CD14-positive monocyte (primary cell): Measurements from ENCODE around the gene NARF. TPM values are rescaled to one million over a fixed set of nuclear protein-coding genes. Genes with fewer than 3 reads are reported as not detected.

Experiments
- DNase-seq, 3 donors: peaks; one replicate each; pipeline ENCODE4 v3.0.0-alpha.2; 2011 to 2022
- H2AFZ ChIP-seq: 2 replicates; pipeline ENCODE4 v1.6.0; 2012; ENCODE audit warnings: mild to moderate bottlenecking, low read depth, low read length, inconsistent platforms; ENCODE audit not compliant: insufficient read depth, poor library complexity, severe bottlenecking
- H3K27ac ChIP-seq, 2 donors: 1 replicate in 1 of 2; 2 replicates in 1 of 2; pipeline ENCODE4 v1.5.1; 2012 to 2013; ENCODE audit warnings: low read length in 2 of 2, control low read depth in 1 of 2, inconsistent platforms in 1 of 2, low read depth in 1 of 2, mild to moderate bottlenecking in 1 of 2
- H3K27me3 ChIP-seq, 2 donors: one replicate each; pipeline versions ENCODE4 v1.6.0 to v1.6.1; 2011 to 2013; ENCODE audit warnings: low read length in 2 of 2; ENCODE audit not compliant: control insufficient read depth in 2 of 2, insufficient read depth in 2 of 2
- H3K36me3 ChIP-seq, 2 donors: replicated peaks in 1 of 2; 1 replicate in 1 of 2; 2 replicates in 1 of 2; pipeline versions ENCODE4 v1.5.1 to v1.6.1; 2012 to 2013; ENCODE audit warnings: low read length in 2 of 2, control low read depth in 1 of 2, inconsistent platforms in 1 of 2, mild to moderate bottlenecking in 1 of 2; ENCODE audit not compliant: insufficient read depth in 2 of 2, control insufficient read depth in 1 of 2
- H3K4me1 ChIP-seq, 2 donors: 1 replicate in 1 of 2; 2 replicates in 1 of 2; pipeline versions ENCODE4 v1.5.1 to v1.6.1; 2012 to 2013; ENCODE audit warnings: low read length in 2 of 2, control low read depth in 1 of 2, inconsistent platforms in 1 of 2, mild to moderate bottlenecking in 1 of 2, moderate library complexity in 1 of 2; ENCODE audit not compliant: insufficient read depth in 2 of 2, control insufficient read depth in 1 of 2
- H3K4me2 ChIP-seq: replicated peaks from 2 replicates; pipeline ENCODE3; 2012; ENCODE audit warnings: low read length, moderate library complexity, mild to moderate bottlenecking; ENCODE audit not compliant: poor library complexity, severe bottlenecking; ENCODE audit errors: extremely low read depth
- H3K4me3 ChIP-seq, 3 experiments: fragments of 200-600 bp in 1 of 3; sonication (generic) in 1 of 3; replicated peaks in 1 of 3; 1 replicate in 2 of 3; 2 replicates in 1 of 3; pipeline ENCODE4 v1.5.1; 2011 to 2013; ENCODE audit warnings: low read length in 3 of 3, mild to moderate bottlenecking in 3 of 3, control low read depth in 2 of 3, low read depth in 2 of 3, inconsistent platforms in 1 of 3, moderate library complexity in 1 of 3
- H3K79me2 ChIP-seq: 2 replicates; pipeline ENCODE4 v1.6.0; 2012; ENCODE audit warnings: mild to moderate bottlenecking, control low read depth, inconsistent platforms, low read length, moderate library complexity; ENCODE audit not compliant: insufficient read depth
- H3K9ac ChIP-seq: 2 replicates; pipeline ENCODE4 v1.6.0; 2017; ENCODE audit warnings: low read length, mild to moderate bottlenecking; ENCODE audit not compliant: insufficient read depth, poor library complexity, severe bottlenecking
- H3K9me3 ChIP-seq, 2 donors: replicated peaks in 1 of 2; 1 replicate in 1 of 2; 2 replicates in 1 of 2; pipeline versions ENCODE4 v1.5.1 to v1.6.1; 2012 to 2013; ENCODE audit warnings: low read length in 2 of 2, control low read depth in 1 of 2; ENCODE audit not compliant: control insufficient read depth in 1 of 2, insufficient read depth in 1 of 2
- H4K20me1 ChIP-seq: 2 replicates; pipeline ENCODE4 v1.6.0; 2012; ENCODE audit warnings: mild to moderate bottlenecking, low read length, control low read depth, moderate library complexity; ENCODE audit not compliant: insufficient read depth
- H3K27ac Mint-ChIP-seq, 7 donors: one replicate each; pipeline ENCODE4 v1.8.0; 2020; ENCODE audit warnings: mild to moderate bottlenecking in 7 of 7, mixed read lengths in 7 of 7, moderate library complexity in 6 of 7, inconsistent platforms in 2 of 7
- H3K27me3 Mint-ChIP-seq, 3 donors: one replicate each; pipeline ENCODE4 v1.8.0; 2021 to 2022; ENCODE audit warnings: low read depth in 3 of 3, mild to moderate bottlenecking in 3 of 3, mixed read lengths in 3 of 3, moderate library complexity in 3 of 3, inconsistent platforms in 1 of 3
- H3K36me3 Mint-ChIP-seq, 2 donors: one replicate each; pipeline ENCODE4 v1.8.0; 2020; ENCODE audit warnings: mixed read lengths in 2 of 2, inconsistent platforms in 1 of 2, mild to moderate bottlenecking in 1 of 2
- H3K4me1 Mint-ChIP-seq: one replicate; pipeline ENCODE4 v1.8.0; 2020; ENCODE audit warnings: mild to moderate bottlenecking, mixed read lengths
- H3K4me3 Mint-ChIP-seq, 2 donors: one replicate each; pipeline ENCODE4 v1.8.0; 2020; ENCODE audit warnings: mild to moderate bottlenecking in 2 of 2, mixed read lengths in 2 of 2, moderate library complexity in 1 of 2
- H3K9me3 Mint-ChIP-seq, 7 donors: one replicate each; pipeline ENCODE4 v1.8.0; 2020 to 2022; ENCODE audit warnings: mixed read lengths in 7 of 7, mild to moderate bottlenecking in 6 of 7, moderate library complexity in 6 of 7, inconsistent platforms in 2 of 7
- CTCF ChIP-seq: fragments of 200-600 bp; IDR thresholded peaks from one replicate; pipeline ENCODE4 v1.8.0; 2022; ENCODE audit warnings: antibody characterized with exemption, mild to moderate bottlenecking
- WGBS: methylation state at CpG from one replicate; pipeline ENCODE4 v1.1.5; 2013; ENCODE audit warnings: missing lambda C conversion rate; ENCODE audit not compliant: insufficient coverage; 5-methylcytosine and 5-hydroxymethylcytosine counted together
- intact Hi-C, 2 donors: fragments of 100-400 bp; cut with micrococcal nuclease; formaldehyde crosslinking; loops; one replicate each; pipeline versions ENCODE4 v1.15.0 to v1.15.1; 2023
- polyA plus RNA-seq, 3 donors: library from polyadenylated mRNA; depleted of rRNA in 1 of 3; unstranded in 2 of 3; stranded (reverse) in 1 of 3; fragments of 300-500 nt in 2 of 3; fragments of >200 nt in 1 of 3; fragmentation: Illumina TruSeq in 2 of 3; gene quantifications; 1 replicate in 2 of 3; 2 replicates in 1 of 3; pipeline ENCODE4 v1.2.3, GENCODE V29; 2012 to 2021

The NARF gene
- polyA plus RNA-seq, 3 donors = 91.2 to 101 (median 100) TPM

GRCh38 chr17:82434216-82434565 lies 24.4 kb upstream of the NARF start:
- Histone ChIP-seq H3K9ac (no peak overlapping the region), H3K9me3 (no peaks in the 10 kb centered on the region), H3K27ac (no peak overlapping the region), H3K4me1 (peaks cover 4 to 15% of the 10 kb centered on the region in 2 donors), H3K27me3 (no peaks in the 10 kb centered on the region), H3K36me3 (peaks cover 5 to 15% of the 10 kb centered on the region in 2 donors), H3K79me2 (no peaks in the 10 kb centered on the region), H3K4me2 (no peak overlapping the region), H4K20me1 (no peaks in the 10 kb centered on the region), H2AFZ (no peak overlapping the region), H3K4me3 (no peak overlapping the region)
- no peak overlapping the region for H3K27ac Mint-ChIP-seq
- no peak for TF ChIP-seq CTCF
- DNase-seq = no peak
- H3K9me3 Mint-ChIP-seq = no peaks in the 10 kb centered on the region
- no peak overlapping the region for H3K4me3 Mint-ChIP-seq
- peaks cover 22 to 32% of the 10 kb centered on the region in 2 donors for H3K36me3 Mint-ChIP-seq
- H3K4me1 Mint-ChIP-seq = peaks cover 13% of the 10 kb centered on the region
- peaks cover 0 to 2% (median 0%) of the 10 kb centered on the region in 3 donors for H3K27me3 Mint-ChIP-seq
- WGBS = no CpG with 5 or more reads among the region's 3 CpGs
- intact Hi-C loops = no loop called here

GRCh38 chr17:82435103-82435502 lies 23.4 kb upstream of the NARF start:
- DNase-seq = no peak
- H3K27ac ChIP-seq = no peak overlapping the region

More at GRCh38 chr17:82435103-82435502, 23.4 kb upstream of the NARF start:
- no peaks in the 10 kb centered on the region for H3K79me2 ChIP-seq
- H3K4me1 ChIP-seq = peaks cover 11 to 16% of the 10 kb centered on the region in 2 donors
- no peak for TF ChIP-seq CTCF
- Mint-ChIP-seq H3K27me3 (peaks cover 0 to 2% (median 0%) of the 10 kb centered on the region in 3 donors), H3K4me1 (peaks cover 10% of the 10 kb centered on the region), H3K27ac (no peak overlapping the region), H3K36me3 (peaks cover 15 to 24% of the 10 kb centered on the region in 2 donors), H3K9me3 (no peaks in the 10 kb centered on the region), H3K4me3 (no peak overlapping the region)
- no peaks in the 10 kb centered on the region for H3K27me3 ChIP-seq
- no peak overlapping the region for H3K4me2 ChIP-seq
- intact Hi-C loops = no loop called here
- H3K9me3 ChIP-seq = no peaks in the 10 kb centered on the region
- peaks cover 5 to 15% of the 10 kb centered on the region in 2 donors for H3K36me3 ChIP-seq
- H3K9ac ChIP-seq = no peak overlapping the region
- 94% methylated on average over 11 of the region's 12 CpGs for WGBS
- peaks cover 9% of the 10 kb centered on the region for H4K20me1 ChIP-seq
- H3K4me3 ChIP-seq = no peak overlapping the region
- no peak overlapping the region for H2AFZ ChIP-seq
